Kidney epithelial cell (primary cell): ENCODE results near the gene IL11. TPM values are rescaled to one million over a fixed set of nuclear protein-coding genes. Genes with fewer than 3 reads are reported as not detected.

Experiments used
- DNase-seq: peaks from one replicate; pipeline ENCODE4 v3.0.0-alpha.2; 2010; ENCODE audit warnings: low read depth
- H3K27me3 ChIP-seq: 2 replicates; pipeline ENCODE4 v1.6.0; 2011; ENCODE audit warnings: low read length; ENCODE audit not compliant: control insufficient read depth, insufficient read depth
- H3K36me3 ChIP-seq: 2 replicates; pipeline ENCODE4 v1.5.1; 2011; ENCODE audit warnings: low read length; ENCODE audit not compliant: control insufficient read depth, insufficient read depth
- H3K4me3 ChIP-seq: 2 replicates; pipeline ENCODE4 v1.5.1; 2011; ENCODE audit warnings: low read depth, mild to moderate bottlenecking, control low read depth, low read length
- total RNA-seq: library from RNA; depleted of rRNA; stranded (reverse); fragments of >200 nt; gene quantifications from 2 replicates; pipeline ENCODE4 v1.2.3, GENCODE V29; 2015
- TF ChIP-seq, protein P1 (sequence below): IDR thresholded peaks from 2 replicates; pipeline ENCODE4 v1.5.1; 2011; ENCODE audit warnings: mild to moderate bottlenecking, moderate library complexity, low read length, control low read depth, inconsistent platforms; ENCODE audit not compliant: insufficient read depth, poor library complexity, severe bottlenecking

Gene IL11
- total RNA-seq, 1 donor from 2014 or later = 32.1 TPM

- Histone ChIP-seq H3K4me3 (no peak overlapping the region), H3K36me3 (peaks cover 4% of the 10 kb centered on the region), H3K27me3 (no peaks in the 10 kb centered on the region)
- TF ChIP-seq, protein P1, sequence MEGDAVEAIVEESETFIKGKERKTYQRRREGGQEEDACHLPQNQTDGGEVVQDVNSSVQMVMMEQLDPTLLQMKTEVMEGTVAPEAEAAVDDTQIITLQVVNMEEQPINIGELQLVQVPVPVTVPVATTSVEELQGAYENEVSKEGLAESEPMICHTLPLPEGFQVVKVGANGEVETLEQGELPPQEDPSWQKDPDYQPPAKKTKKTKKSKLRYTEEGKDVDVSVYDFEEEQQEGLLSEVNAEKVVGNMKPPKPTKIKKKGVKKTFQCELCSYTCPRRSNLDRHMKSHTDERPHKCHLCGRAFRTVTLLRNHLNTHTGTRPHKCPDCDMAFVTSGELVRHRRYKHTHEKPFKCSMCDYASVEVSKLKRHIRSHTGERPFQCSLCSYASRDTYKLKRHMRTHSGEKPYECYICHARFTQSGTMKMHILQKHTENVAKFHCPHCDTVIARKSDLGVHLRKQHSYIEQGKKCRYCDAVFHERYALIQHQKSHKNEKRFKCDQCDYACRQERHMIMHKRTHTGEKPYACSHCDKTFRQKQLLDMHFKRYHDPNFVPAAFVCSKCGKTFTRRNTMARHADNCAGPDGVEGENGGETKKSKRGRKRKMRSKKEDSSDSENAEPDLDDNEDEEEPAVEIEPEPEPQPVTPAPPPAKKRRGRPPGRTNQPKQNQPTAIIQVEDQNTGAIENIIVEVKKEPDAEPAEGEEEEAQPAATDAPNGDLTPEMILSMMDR = no peak
- no peak for DNase-seq
These were observed 21.7 kb upstream of the IL11 start for GRCh38 chr19:55391702-55392615.

DNA sequence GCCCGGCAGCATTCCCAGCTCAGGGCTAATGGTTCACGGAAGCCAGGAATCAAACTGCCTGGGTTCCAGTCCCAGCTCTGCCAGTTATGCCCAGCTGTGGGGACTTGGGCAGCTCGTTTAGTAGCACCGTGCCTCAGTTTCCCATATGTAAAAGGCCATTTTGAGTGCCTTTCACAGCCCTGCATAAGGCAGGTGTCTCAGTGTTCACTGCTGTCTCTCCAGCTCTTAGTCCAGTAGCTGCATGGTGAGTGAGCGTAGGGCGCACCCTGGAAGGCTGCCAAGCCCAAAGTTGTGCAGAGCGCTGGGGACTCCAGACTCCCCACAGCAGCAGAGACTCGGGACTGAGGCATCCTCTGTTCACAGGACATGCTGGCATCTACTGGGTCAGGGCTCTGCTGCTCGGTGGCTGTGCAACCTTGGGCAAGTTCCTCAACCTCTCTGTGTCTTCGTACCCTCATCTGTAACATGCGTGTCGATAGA, 21.0 kb upstream of the IL11 start:
- TF ChIP-seq, protein P1 = no peak
- DNase-seq = no peak
- no peak overlapping the region for H3K4me3 ChIP-seq
- H3K27me3 ChIP-seq = no peaks in the 10 kb centered on the region
- H3K36me3 ChIP-seq = peaks cover 4% of the 10 kb centered on the region

DNA sequence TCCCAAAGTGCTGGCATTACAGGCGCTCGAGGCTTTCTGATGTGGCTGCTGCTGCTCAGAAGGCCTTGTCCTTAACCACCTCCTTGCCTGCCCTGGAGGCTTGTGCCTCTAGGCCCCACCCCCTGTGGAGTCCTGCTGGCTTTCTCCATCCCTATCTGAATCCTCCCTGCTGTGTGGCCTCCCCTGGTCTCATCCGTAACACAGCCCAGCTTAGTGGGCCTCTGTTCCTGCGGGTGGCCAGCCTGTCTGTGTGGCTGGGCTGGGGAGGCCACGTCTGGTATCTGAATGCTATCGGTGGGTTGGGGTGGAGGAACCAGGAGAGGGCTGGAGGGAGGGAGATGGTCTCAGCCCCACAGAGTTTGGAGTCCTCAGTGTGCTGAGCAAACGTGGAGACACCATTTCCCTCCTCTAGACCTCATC, 20.2 kb upstream of the IL11 start:
- H3K36me3 ChIP-seq = peaks cover 4% of the 10 kb centered on the region
- DNase-seq = no peak
- H3K4me3 ChIP-seq = no peak overlapping the region

DNA sequence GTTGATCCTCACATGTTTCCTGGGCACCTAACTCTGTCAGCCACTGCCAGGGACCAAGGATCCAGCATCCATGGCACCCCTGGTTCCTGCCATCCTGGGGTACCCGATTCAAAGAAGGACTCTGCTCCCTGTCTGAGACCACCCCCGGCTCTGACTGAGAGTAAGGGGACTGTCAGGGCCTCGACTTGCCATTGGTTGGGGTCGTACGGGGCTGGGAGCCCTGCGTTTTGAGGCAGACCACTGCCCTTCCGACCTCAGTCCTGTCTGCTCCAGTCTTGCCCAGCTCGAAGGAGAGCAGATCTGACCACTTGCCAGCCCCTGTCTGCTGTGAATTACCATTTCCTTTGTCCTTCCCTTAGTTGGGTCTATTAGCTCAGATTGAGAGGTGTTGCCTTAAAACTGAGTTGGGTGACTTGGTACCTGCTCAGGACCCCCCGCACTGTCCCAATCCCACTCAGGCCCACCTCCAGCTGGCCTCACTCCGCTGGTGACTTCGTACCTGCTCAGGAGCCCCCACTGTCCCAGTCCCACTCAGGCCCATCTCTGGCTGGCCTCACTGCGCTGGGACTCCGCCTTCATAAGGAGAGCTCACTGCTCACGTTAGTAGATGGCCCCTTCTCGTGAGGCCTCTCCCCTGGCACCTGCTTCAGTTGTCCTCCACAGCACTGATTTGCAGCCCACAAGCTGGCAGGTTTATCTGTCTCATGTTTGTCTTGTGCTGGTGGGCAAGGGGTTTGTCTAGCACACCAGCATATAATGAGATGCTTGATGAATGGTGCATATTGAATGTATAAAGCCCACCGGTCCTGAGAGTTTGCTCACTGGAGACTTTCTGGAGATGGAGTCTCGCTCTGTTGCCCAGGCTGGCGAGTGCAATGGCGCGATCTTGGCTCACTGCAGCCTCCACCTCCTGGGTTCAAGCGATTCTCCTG, 19.4 kb upstream of the IL11 start:
- TF ChIP-seq, protein P1 = no peak
- H3K27me3 ChIP-seq = no peaks in the 10 kb centered on the region
- peaks cover 4% of the 10 kb centered on the region for H3K36me3 ChIP-seq
- H3K4me3 ChIP-seq = no peak overlapping the region
- no peak for DNase-seq

More for the DNA sequence above, 20.2 kb upstream of the IL11 start:
- TF ChIP-seq, protein P1 = no peak
- H3K27me3 ChIP-seq = no peaks in the 10 kb centered on the region

DNA sequence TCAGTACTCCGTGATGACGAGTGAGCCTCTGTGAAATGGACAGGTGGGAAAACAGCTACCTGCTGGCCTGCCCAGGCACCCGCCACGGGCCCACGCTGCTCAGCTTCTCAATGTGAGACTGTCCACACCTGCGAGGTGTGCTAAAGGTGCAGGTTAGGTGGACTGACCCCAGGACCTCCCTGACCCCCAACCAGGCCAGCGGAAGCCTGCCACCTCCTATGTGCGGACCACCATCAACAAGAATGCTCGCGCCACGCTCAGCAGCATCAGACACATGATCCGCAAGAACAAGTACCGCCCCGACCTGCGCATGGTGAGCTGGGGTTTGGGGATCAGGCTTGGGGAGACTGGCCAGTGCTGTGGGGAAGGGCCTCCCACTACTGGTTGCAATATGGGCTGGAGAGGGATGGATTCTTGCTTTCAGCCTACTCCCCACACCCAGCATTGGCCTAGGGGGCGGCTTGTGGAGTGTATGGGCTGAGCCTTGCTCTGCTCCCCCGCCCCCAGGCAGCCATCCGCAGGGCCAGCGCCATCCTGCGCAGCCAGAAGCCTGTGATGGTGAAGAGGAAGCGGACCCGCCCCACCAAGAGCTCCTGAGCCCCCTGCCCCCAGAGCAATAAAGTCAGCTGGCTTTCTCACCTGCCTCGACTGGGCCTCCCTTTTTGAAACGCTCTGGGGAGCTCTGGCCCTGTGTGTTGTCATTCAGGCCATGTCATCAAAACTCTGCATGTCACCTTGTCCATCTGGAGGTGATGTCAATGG, 17.7 kb upstream of the IL11 start:
- TF ChIP-seq, protein P1 = no peak
- DNase-seq = no peak
- peaks cover 4% of the 10 kb centered on the region for H3K36me3 ChIP-seq
- H3K4me3 ChIP-seq = peak overlapping the region; percentile 82
- H3K27me3 ChIP-seq = no peaks in the 10 kb centered on the region
